ENCODE measurements around the gene SMAD6. TPM values are rescaled to one million over a fixed set of nuclear protein-coding genes. Genes with fewer than 3 reads are reported as not detected.

SMAD6 gene
- total and polyA plus RNA-seq, 9 of the 15 experiments (the other 6 are each of a cell fraction or from before 2014, with no cell fraction given) = 0.10 to 15.5 (median 3.7) TPM

- 39% methylated on average over 10 of the region's 10 CpGs for WGBS (ENCODE audit: insufficient coverage, low coverage, missing lambda C conversion rate)
- no peaks in the 10 kb centered on the region for H3K9me3 ChIP-seq (replicated peaks; ENCODE audit: control insufficient read depth, insufficient read depth, low read depth, low read length)
- CTCF ChIA-PET (ENCODE audit: low intra/inter-chr PET ratio) = no interaction called here
- peaks cover 10% of the 10 kb centered on the region; the same call in 1 of the 2 replicates for H4K20me1 ChIP-seq (replicated peaks; ENCODE audit: control insufficient read depth, insufficient read depth, low read length)
- H3K27me3 ChIP-seq (ENCODE audit: control insufficient read depth in 2 of 2, insufficient read depth in 2 of 2, low read length in 2 of 2) = no peaks in the 10 kb centered on the region
- POLR2A ChIA-PET = interaction anchor here (0.6 to 1.1 kb wide), 4 partner anchors 9 to 46 kb away, joined by 3 to 4 read pairs (median 4); no protein-coding TSS in a partner anchor
- no TSS peak for BruUV-seq (replicated peaks)
- no peak for FAIRE-seq
- peak overlapping the region; percentile 49 for H3K4me2 ChIP-seq (ENCODE audit: insufficient read depth, low read length)
- H3K79me2 ChIP-seq (ENCODE audit: control insufficient read depth, insufficient read depth, low read length) = peaks cover 51% of the 10 kb centered on the region
- ATAC-seq = peak; percentile 60
- peak overlapping the region in 1 of 2 experiments; percentile 67; a peak in 3 of 4 replicates for H3K9ac ChIP-seq (ENCODE audit: insufficient read depth in 1 of 2, low read depth in 2 of 2, low read length in 2 of 2)
- H3K27ac ChIP-seq (ENCODE audit: extremely low read depth, low read depth, low read length) = peak overlapping the region; percentile 12; the same call in 1 of the 3 replicates
- peak in 2 of 4 experiments; percentile 49 to 55 for DNase-seq (ENCODE audit: extremely low read depth in 1 of 4, low spot score in 3 of 4)
- H3K36me3 ChIP-seq (ENCODE audit: control insufficient read depth, insufficient read depth, low read length) = peaks cover 54% of the 10 kb centered on the region
- intact Hi-C loops (cut with micrococcal nuclease) (no loop called here), in situ Hi-C loops (cut with MboI) (no loop called here)
- peaks cover 4% of the 10 kb centered on the region for H3K9me1 ChIP-seq (ENCODE audit: control insufficient read depth, insufficient read depth, low read length)
- no peak overlapping the region for H3K4me3 ChIP-seq
- H2AFZ ChIP-seq (ENCODE audit: low read depth, low read length) = no peak overlapping the region
- H3K4me1 ChIP-seq (replicated peaks in 1 of 2; ENCODE audit: control insufficient read depth in 2 of 2, insufficient read depth in 2 of 2, low read length in 2 of 2) = peaks cover 34 to 51% of the 10 kb centered on the region in 2 experiments; a peak in 4 of 5 replicates
- TF ChIP-seq RCOR1 (IDR thresholded peaks at IDR 0.05; ENCODE audit: borderline replicate concordance in 1 of 2, low read depth in 2 of 2, low read length in 2 of 2) (peak in 1 of 2 experiments; percentile 30; a peak in 1 of 4 replicates), CTBP1 (IDR thresholded peaks at IDR 0.05; ENCODE audit: borderline replicate concordance) (peak; percentile 48; the same call in 1 of the 2 replicates), ZNF24 (IDR thresholded peaks at IDR 0.05) (0 out of 2 replicates have a peak, but pooled peaks have one; percentile 16), CUX1 (CRISPR knock-in tag; IDR thresholded peaks at IDR 0.05) (no peak), ZNF592 (IDR thresholded peaks at IDR 0.05) (0 out of 2 replicates have a peak, but pooled peaks have one; percentile 7), ASH1L (IDR thresholded peaks at IDR 0.05; ENCODE audit: borderline replicate concordance, low read depth, partially characterized antibody) (no peak), UBTF (IDR thresholded peaks at IDR 0.05; ENCODE audit: borderline replicate concordance in 1 of 2, low read depth in 2 of 2, low read length in 2 of 2) (0 out of 4 replicates have a peak, but pooled peaks have one; percentile 35 to 40), TCF3 (CRISPR knock-in tag; IDR thresholded peaks at IDR 0.05) (peak; percentile 30; the same call in 1 of the 2 replicates), ZC3H4 (CRISPR knock-in tag; IDR thresholded peaks at IDR 0.05; ENCODE audit: borderline replicate concordance) (no peak)
Observed at GRCh38 chr15:66719471-66719870, 17.4 kb downstream of the SMAD6 start.

Measured in K562 (cell line).